Spleen (tissue), 11 donors: ENCODE measurements around the gene HAGH. TPM values are rescaled to one million over a fixed set of nuclear protein-coding genes. Genes with fewer than 3 reads are reported as not detected.
A peak's percentile ranks its signal among the peaks of the same experiment; 100 is the strongest.

Experiments
- DNase-seq: peaks from one replicate; pipeline ENCODE4 v3.0.0-alpha.2; 2020
- H3K27ac ChIP-seq, 8 donors: fragments of 200-600 bp; sonication (generic) in 7 of 8; 1 replicate in 4 of 8; 2 replicates in 4 of 8; pipeline versions ENCODE4 v1.5.0 to v1.8.0; 2016 to 2021; ENCODE audit warnings: inconsistent platforms in 4 of 8, mild to moderate bottlenecking in 4 of 8, moderate library complexity in 1 of 8
- H3K27me3 ChIP-seq, 7 donors: fragments of 200-600 bp; sonication (generic) in 6 of 7; replicated peaks in 1 of 7; 1 replicate in 4 of 7; 2 replicates in 3 of 7; pipeline versions ENCODE4 v1.5.0 to v1.8.0; 2016 to 2021; ENCODE audit warnings: inconsistent platforms in 3 of 7, mild to moderate bottlenecking in 1 of 7
- H3K36me3 ChIP-seq, 6 donors: fragments of 200-600 bp; sonication (generic) in 5 of 6; 1 replicate in 4 of 6; 2 replicates in 2 of 6; pipeline versions ENCODE4 v1.5.0 to v1.8.0; 2016 to 2021; ENCODE audit warnings: inconsistent platforms in 2 of 6
- H3K4me1 ChIP-seq, 6 donors: fragments of 200-600 bp; sonication (generic) in 5 of 6; 1 replicate in 3 of 6; 2 replicates in 3 of 6; pipeline versions ENCODE4 v1.5.0 to v1.8.0; 2016 to 2021; ENCODE audit warnings: inconsistent platforms in 3 of 6
- H3K4me3 ChIP-seq, 8 donors: fragments of 200-600 bp; sonication (generic) in 7 of 8; 1 replicate in 4 of 8; 2 replicates in 4 of 8; pipeline versions ENCODE4 v1.5.0 to v1.8.0; 2016 to 2021; ENCODE audit warnings: inconsistent platforms in 4 of 8, mild to moderate bottlenecking in 4 of 8, moderate library complexity in 2 of 8
- H3K9me3 ChIP-seq, 8 donors: fragments of 200-600 bp; sonication (generic) in 7 of 8; 1 replicate in 4 of 8; 2 replicates in 4 of 8; pipeline versions ENCODE4 v1.5.0 to v1.8.0; 2016 to 2021; ENCODE audit warnings: inconsistent platforms in 4 of 8
- POLR2A ChIP-seq, 3 donors: fragments of 450-650 bp; IDR thresholded peaks; one replicate each; pipeline ENCODE4 v1.5.1; 2017; ENCODE audit warnings: antibody characterized with exemption in 3 of 3, mild to moderate bottlenecking in 1 of 3
- POLR2AphosphoS5 ChIP-seq, 3 donors: sonication (generic); formaldehyde crosslinking; IDR thresholded peaks; one replicate each; pipeline ENCODE4 v1.5.1; 2017; ENCODE audit warnings: antibody characterized with exemption in 3 of 3
- WGBS, 5 donors: extraction: QIAGEN DNeasy Blood & Tissue Kit in 3 of 5; methylation state at CpG; one replicate each; pipeline versions ENCODE4 v1.1.5 to v1.1.7; 2013 to 2018; 5-methylcytosine and 5-hydroxymethylcytosine counted together
- intact Hi-C: fragments of 100-400 bp; cut with DNase I; formaldehyde crosslinking; loops from one replicate; pipeline ENCODE4 v1.15.0; 2023; ENCODE audit warnings: low total_unique reads
- polyA plus RNA-seq, 3 donors: library from polyadenylated mRNA; stranded (reverse); fragments of 200-250 nt; gene quantifications; one replicate each; pipeline ENCODE4 v1.2.1, GENCODE V29; 2013
- total RNA-seq, 7 donors: library from RNA; depleted of rRNA in 3 of 7; stranded (reverse); fragments of >200 nt in 3 of 7; fragmentation: NEBNext Ultra II Directional in 4 of 7; extraction: Animal tissue kit (Norgen Biotek cat#: 25700) in 4 of 7; gene quantifications; one replicate each; pipeline versions ENCODE4 v1.1.0 to v1.2.1, GENCODE V29; 2016 to 2021
- TF ChIP-seq, protein P1 (sequence below), 11 experiments: fragments of 200-600 bp in 7 of 11; fragments of 450-650 bp in 4 of 11; sonication (generic) in 4 of 11; IDR thresholded peaks in 8 of 11; conservative IDR thresholded peaks in 3 of 11; 1 replicate in 7 of 11; 2 replicates in 4 of 11; pipeline versions ENCODE4 v1.4.0 to v1.8.0; 2016 to 2021; ENCODE audit warnings: antibody characterized with exemption in 11 of 11, inconsistent platforms in 4 of 11, mild to moderate bottlenecking in 1 of 11
- donor health status: healthy with polysubstance abuse.
- donor health status: DM: no; HTN: no; CAD: no; lungs with moderate emphysema.
- donor health status: DM: no; HTN: no; CAD: no.
- donor health status: Bipolar disorder and iron deficiency.
- donor health status: healthy.
- donor health status: DM: no; HTN: no; CAD: no.
- donor health status: DM: yes; HTN: yes; CAD: no.

Gene HAGH
- total and polyA plus RNA-seq, 10 donors: 33.6 to 76.6 (median 49.0) TPM

DNA sequence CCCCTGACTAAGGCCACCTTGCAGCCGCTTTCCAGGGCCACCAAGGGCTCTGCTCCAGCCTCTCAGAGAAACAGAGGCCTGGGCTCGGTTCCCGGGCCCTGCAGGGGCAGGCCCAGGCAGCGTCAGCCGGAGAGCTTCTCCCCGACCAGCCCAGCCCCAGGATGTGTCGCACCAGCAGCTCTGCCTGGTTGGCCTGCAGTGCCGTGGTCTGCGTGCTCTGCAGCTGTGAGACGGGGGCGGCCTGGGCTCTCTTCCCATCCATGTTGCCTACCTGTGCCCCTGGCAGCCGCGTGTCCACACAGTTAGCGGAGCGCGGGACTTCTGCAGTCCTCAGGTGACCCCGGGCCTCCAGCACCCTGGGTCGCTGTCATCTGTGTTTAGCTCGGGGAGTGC, 37.9 kb downstream of the HAGH start:
- no peaks in the 10 kb centered on the region for H3K9me3 ChIP-seq

GRCh38 chr16:1788095-1788707, 38.4 kb downstream of the HAGH start:
- no peak overlapping the region for H3K27ac ChIP-seq
- H3K9me3 ChIP-seq: no peaks in the 10 kb centered on the region
- TF ChIP-seq, protein P1, sequence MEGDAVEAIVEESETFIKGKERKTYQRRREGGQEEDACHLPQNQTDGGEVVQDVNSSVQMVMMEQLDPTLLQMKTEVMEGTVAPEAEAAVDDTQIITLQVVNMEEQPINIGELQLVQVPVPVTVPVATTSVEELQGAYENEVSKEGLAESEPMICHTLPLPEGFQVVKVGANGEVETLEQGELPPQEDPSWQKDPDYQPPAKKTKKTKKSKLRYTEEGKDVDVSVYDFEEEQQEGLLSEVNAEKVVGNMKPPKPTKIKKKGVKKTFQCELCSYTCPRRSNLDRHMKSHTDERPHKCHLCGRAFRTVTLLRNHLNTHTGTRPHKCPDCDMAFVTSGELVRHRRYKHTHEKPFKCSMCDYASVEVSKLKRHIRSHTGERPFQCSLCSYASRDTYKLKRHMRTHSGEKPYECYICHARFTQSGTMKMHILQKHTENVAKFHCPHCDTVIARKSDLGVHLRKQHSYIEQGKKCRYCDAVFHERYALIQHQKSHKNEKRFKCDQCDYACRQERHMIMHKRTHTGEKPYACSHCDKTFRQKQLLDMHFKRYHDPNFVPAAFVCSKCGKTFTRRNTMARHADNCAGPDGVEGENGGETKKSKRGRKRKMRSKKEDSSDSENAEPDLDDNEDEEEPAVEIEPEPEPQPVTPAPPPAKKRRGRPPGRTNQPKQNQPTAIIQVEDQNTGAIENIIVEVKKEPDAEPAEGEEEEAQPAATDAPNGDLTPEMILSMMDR (IDR thresholded peaks at IDR 0.05 in 8 of 11, conservative IDR thresholded peaks at IDR 0.05 in 3 of 11): no peak
- TF ChIP-seq POLR2AphosphoS5 (IDR thresholded peaks at IDR 0.05) (no peak), POLR2A (IDR thresholded peaks at IDR 0.05) (no peak)
- intact Hi-C loops: no loop called here
- no peak overlapping the region for H3K4me3 ChIP-seq
- H3K27me3 ChIP-seq: no peaks in the 10 kb centered on the region
- H3K4me1 ChIP-seq: peaks cover 7 to 41% (median 26%) of the 10 kb centered on the region in 6 donors
- WGBS, 5 donors: 88 to 94% (median 92%) methylated on average over 23 to 38 of the region's 38 CpGs
- peaks cover 0 to 82% (median 57%) of the 10 kb centered on the region in 6 donors for H3K36me3 ChIP-seq
- peak; percentile 62 for DNase-seq

More for the DNA sequence above, 37.9 kb downstream of the HAGH start:
- peak; percentile 72 for DNase-seq
- Histone ChIP-seq H3K4me1 (peaks cover 7 to 36% (median 21%) of the 10 kb centered on the region in 6 donors), H3K27ac (no peak overlapping the region), H3K27me3 (no peaks in the 10 kb centered on the region), H3K4me3 (no peak overlapping the region), H3K36me3 (peaks cover 0 to 82% (median 57%) of the 10 kb centered on the region in 6 donors)
- WGBS, 5 donors: 74 to 84% (median 82%) methylated on average over 8 to 19 of the region's 19 CpGs
- intact Hi-C loops: no loop called here
- no peak for TF ChIP-seq POLR2A (IDR thresholded peaks at IDR 0.05)

DNA sequence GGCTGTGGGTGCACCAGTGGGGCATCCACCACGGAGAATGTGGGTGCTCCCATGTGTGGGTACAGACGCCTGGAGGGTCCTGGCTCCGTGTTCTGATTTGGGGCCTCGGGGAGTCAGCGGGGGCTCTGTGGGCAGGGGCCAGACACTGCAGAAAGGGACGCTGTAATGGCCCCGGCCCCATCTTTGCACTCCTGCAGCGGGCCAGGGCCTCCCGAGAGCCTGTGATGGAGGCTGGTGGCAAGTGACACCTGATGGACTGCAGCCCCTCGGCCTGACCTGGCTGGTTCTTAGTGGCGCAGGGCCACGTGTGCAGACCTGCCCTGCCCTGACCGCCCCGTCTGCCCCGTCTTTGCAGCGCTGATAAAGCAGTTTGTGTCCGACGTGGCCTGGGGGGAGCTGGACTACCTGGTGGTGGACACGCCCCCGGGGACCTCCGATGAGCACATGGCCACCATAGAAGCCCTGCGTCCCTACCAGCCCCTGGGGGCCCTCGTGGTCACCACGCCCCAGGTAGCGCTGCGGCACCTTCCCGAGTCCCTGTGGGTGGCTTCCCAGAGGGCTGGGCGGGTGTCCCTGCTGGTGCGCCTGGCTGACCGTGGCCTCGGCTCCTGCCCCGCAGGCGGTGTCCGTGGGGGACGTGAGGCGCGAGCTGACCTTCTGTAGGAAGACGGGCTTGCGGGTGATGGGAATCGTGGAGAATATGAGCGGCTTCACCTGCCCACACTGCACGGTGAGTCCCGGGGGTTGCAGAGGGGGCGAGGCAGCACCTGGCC, 39.1 kb downstream of the HAGH start:
- intact Hi-C loops: no loop called here
- Histone ChIP-seq H3K9me3 (no peaks in the 10 kb centered on the region), H3K4me1 (peaks cover 7 to 42% (median 26%) of the 10 kb centered on the region in 6 donors), H3K36me3 (peaks cover 0 to 79% (median 55%) of the 10 kb centered on the region in 6 donors), H3K27me3 (no peaks in the 10 kb centered on the region), H3K27ac (no peak overlapping the region), H3K4me3 (no peak overlapping the region)
- 90 to 97% (median 94%) methylated on average over 11 to 44 of the region's 44 CpGs for WGBS, 5 donors
- TF ChIP-seq POLR2A (IDR thresholded peaks at IDR 0.05) (no peak), POLR2AphosphoS5 (IDR thresholded peaks at IDR 0.05) (no peak)
- TF ChIP-seq, protein P1 (IDR thresholded peaks at IDR 0.05 in 8 of 11, conservative IDR thresholded peaks at IDR 0.05 in 3 of 11): no peak
- peak; percentile 70 for DNase-seq

DNA sequence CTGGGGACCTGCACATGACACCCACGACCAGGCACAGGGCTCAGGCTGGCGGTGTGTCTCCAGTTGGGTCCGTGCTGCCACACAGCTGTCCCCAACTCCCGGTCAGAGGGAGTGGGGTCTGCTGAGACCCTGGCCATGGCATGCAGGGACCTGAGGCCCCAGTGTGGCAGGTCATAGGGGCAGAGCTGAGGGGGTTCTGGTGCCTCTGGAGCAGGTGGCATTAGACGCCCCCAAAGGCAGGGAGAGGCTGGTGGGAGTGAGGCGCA, 39.6 kb downstream of the HAGH start:
- WGBS, 5 donors: 84 to 96% (median 90%) methylated on average over 3 to 6 of the region's 6 CpGs
- no peak for DNase-seq
- H3K36me3 ChIP-seq: peaks cover 0 to 74% (median 52%) of the 10 kb centered on the region in 6 donors

More for the DNA sequence above, 39.6 kb downstream of the HAGH start:
- no peaks in the 10 kb centered on the region for H3K9me3 ChIP-seq
- intact Hi-C loops: no loop called here
- TF ChIP-seq POLR2AphosphoS5 (IDR thresholded peaks at IDR 0.05) (no peak), POLR2A (IDR thresholded peaks at IDR 0.05) (no peak)
- TF ChIP-seq, protein P1 (IDR thresholded peaks at IDR 0.05 in 8 of 11, conservative IDR thresholded peaks at IDR 0.05 in 3 of 11): no peak
- H3K27me3 ChIP-seq: no peaks in the 10 kb centered on the region
- no peak overlapping the region for H3K4me3 ChIP-seq
- H3K4me1 ChIP-seq: peaks cover 7 to 43% (median 26%) of the 10 kb centered on the region in 6 donors
- no peak overlapping the region for H3K27ac ChIP-seq
